Immature natural killer cell (primary cell): ENCODE measurements around the gene C3orf49. TPM values are rescaled to one million over a fixed set of nuclear protein-coding genes. Genes with fewer than 3 reads are reported as not detected.

Source experiments
- DNase-seq, 3 donors: peaks; one replicate each; pipeline ENCODE4 v3.0.0; 2022; ENCODE audit warnings: mixed read lengths in 1 of 3
- H3K27ac Mint-ChIP-seq, 6 donors: one replicate each; pipeline ENCODE4 v1.8.0; 2020; ENCODE audit warnings: mixed read lengths in 6 of 6, mild to moderate bottlenecking in 5 of 6, inconsistent platforms in 4 of 6, moderate library complexity in 3 of 6
- H3K27me3 Mint-ChIP-seq, 3 donors: one replicate each; pipeline ENCODE4 v1.8.0; 2020 to 2021; ENCODE audit warnings: low read depth in 3 of 3, mild to moderate bottlenecking in 3 of 3, mixed read lengths in 3 of 3, moderate library complexity in 3 of 3, inconsistent platforms in 1 of 3
- H3K36me3 Mint-ChIP-seq, 3 donors: one replicate each; pipeline ENCODE4 v1.8.0; 2020; ENCODE audit warnings: mixed read lengths in 3 of 3, inconsistent platforms in 2 of 3, mild to moderate bottlenecking in 2 of 3
- H3K4me1 Mint-ChIP-seq, 2 donors: one replicate each; pipeline ENCODE4 v1.8.0; 2020; ENCODE audit warnings: inconsistent platforms in 2 of 2, mild to moderate bottlenecking in 2 of 2, mixed read lengths in 2 of 2, moderate library complexity in 1 of 2
- H3K4me3 Mint-ChIP-seq, 5 donors: one replicate each; pipeline ENCODE4 v1.8.0; 2020; ENCODE audit warnings: mild to moderate bottlenecking in 5 of 5, mixed read lengths in 5 of 5, inconsistent platforms in 3 of 5, moderate library complexity in 3 of 5
- H3K9me3 Mint-ChIP-seq, 6 donors: one replicate each; pipeline ENCODE4 v1.8.0; 2020; ENCODE audit warnings: mild to moderate bottlenecking in 6 of 6, mixed read lengths in 6 of 6, inconsistent platforms in 4 of 6, moderate library complexity in 3 of 6
- polyA plus RNA-seq, 3 donors: library from polyadenylated mRNA; unstranded; fragments of 300-500 nt; fragmentation: Illumina TruSeq; gene quantifications; one replicate each; pipeline ENCODE4 v1.2.3, GENCODE V29; 2021

The C3orf49 gene
- polyA plus RNA-seq, 3 donors from 2014 or later, result not detected

GRCh38 chr3:63861306-63861705 lies 42.2 kb downstream of the C3orf49 start:
- Mint-ChIP-seq H3K27ac (peak overlapping the region in 4 of 6 donors; percentile 3 to 85 (median 10)), H3K27me3 (peaks cover 5 to 18% (median 16%) of the 10 kb centered on the region in 3 donors), H3K9me3 (no peaks in the 10 kb centered on the region), H3K36me3 (no peaks in the 10 kb centered on the region), H3K4me1 (peaks cover 36 to 72% of the 10 kb centered on the region in 2 donors), H3K4me3 (no peak overlapping the region)
- no peak for DNase-seq

GRCh38 chr3:63862804-63863149 lies 43.7 kb downstream of the C3orf49 start:
- Mint-ChIP-seq H3K4me1 (peaks cover 37 to 66% of the 10 kb centered on the region in 2 donors), H3K27me3 (peaks cover 5 to 18% (median 16%) of the 10 kb centered on the region in 3 donors), H3K27ac (peak overlapping the region; percentile 76 to 94 (median 80)), H3K4me3 (peak overlapping the region; percentile 86 to 92 (median 87)), H3K36me3 (peaks cover 0 to 2% (median 0%) of the 10 kb centered on the region in 3 donors), H3K9me3 (no peaks in the 10 kb centered on the region)
- DNase-seq, result no peak

- Mint-ChIP-seq H3K4me3 (peak within 1 kb of the TSS; percentile 91 to 95 (median 93)), H3K4me1 (peaks cover 37 to 72% of the 10 kb centered on the region in 2 donors), H3K36me3 (peaks cover 0 to 2% (median 0%) of the 10 kb centered on the region in 3 donors), H3K27ac (peak within 1 kb of the TSS; percentile 84 to 95 (median 93)), H3K9me3 (no peaks in the 10 kb centered on the region), H3K27me3 (peaks cover 5 to 18% (median 16%) of the 10 kb centered on the region in 3 donors)
- peak; percentile 77 to 79 (median 79) for DNase-seq
Measured at GRCh38 chr3:63863150-63864007, 44.3 kb downstream of the C3orf49 start, which contains the start of the genes ATXN7 and THOC7. Gene ATXN7, plus strand, starts transcription at chr3:63863867. Its CDS starts 48,732 bp downstream, at chr3:63912599. Gene THOC7, minus strand, starts transcription at chr3:63863805. Its CDS starts 15 bp downstream, at chr3:63863790.

GRCh38 chr3:63864008-63864964 lies 45.2 kb downstream of the C3orf49 start:
- H3K36me3 Mint-ChIP-seq, result peaks cover 0 to 2% (median 0%) of the 10 kb centered on the region in 3 donors
- no peaks in the 10 kb centered on the region for H3K9me3 Mint-ChIP-seq
- peak overlapping the region; percentile 84 to 95 (median 91) for H3K27ac Mint-ChIP-seq
- peak; percentile 47 to 51 (median 48) for DNase-seq
- peak overlapping the region; percentile 91 to 95 (median 93) for H3K4me3 Mint-ChIP-seq
- peaks cover 37 to 78% of the 10 kb centered on the region in 2 donors for H3K4me1 Mint-ChIP-seq
- peaks cover 5 to 18% (median 16%) of the 10 kb centered on the region in 3 donors for H3K27me3 Mint-ChIP-seq

- H3K27ac Mint-ChIP-seq, result peak overlapping the region; percentile 84 to 95 (median 91)
- peaks cover 5 to 18% (median 16%) of the 10 kb centered on the region in 3 donors for H3K27me3 Mint-ChIP-seq
- peaks cover 37 to 81% of the 10 kb centered on the region in 2 donors for H3K4me1 Mint-ChIP-seq
- H3K9me3 Mint-ChIP-seq, result no peaks in the 10 kb centered on the region
- H3K36me3 Mint-ChIP-seq, result peaks cover 0 to 2% (median 0%) of the 10 kb centered on the region in 3 donors
- peak overlapping the region; percentile 91 to 95 (median 93) for H3K4me3 Mint-ChIP-seq
- no peak for DNase-seq
Measured at GRCh38 chr3:63864965-63865327, 45.8 kb downstream of the C3orf49 start.

GRCh38 chr3:63867225-63867624 lies 48.1 kb downstream of the C3orf49 start:
- no peak overlapping the region for H3K4me3 Mint-ChIP-seq
- peaks cover 3 to 18% (median 16%) of the 10 kb centered on the region in 3 donors for H3K27me3 Mint-ChIP-seq
- peak overlapping the region in 4 of 6 donors; percentile 20 to 71 (median 52) for H3K27ac Mint-ChIP-seq
- H3K4me1 Mint-ChIP-seq, result peaks cover 34 to 83% of the 10 kb centered on the region in 2 donors
- no peak for DNase-seq
- peaks cover 0 to 2% (median 0%) of the 10 kb centered on the region in 3 donors for H3K36me3 Mint-ChIP-seq
- no peaks in the 10 kb centered on the region for H3K9me3 Mint-ChIP-seq

- peaks cover 38 to 94% of the 10 kb centered on the region in 2 donors for H3K4me1 Mint-ChIP-seq
Measured at GRCh38 chr3:63869940-63870614, 51.0 kb downstream of the C3orf49 start.

GRCh38 chr3:63870615-63871005 lies 51.5 kb downstream of the C3orf49 start:
- Mint-ChIP-seq H3K9me3 (no peaks in the 10 kb centered on the region), H3K36me3 (peaks cover 0 to 6% (median 0%) of the 10 kb centered on the region in 3 donors), H3K27me3 (no peaks in the 10 kb centered on the region), H3K4me3 (no peak overlapping the region), H3K27ac (no peak overlapping the region), H3K4me1 (peaks cover 40 to 94% of the 10 kb centered on the region in 2 donors)
- no peak for DNase-seq

More at GRCh38 chr3:63869940-63870614, 51.0 kb downstream of the C3orf49 start:
- no peak overlapping the region for H3K4me3 Mint-ChIP-seq
- H3K27ac Mint-ChIP-seq, result no peak overlapping the region
- H3K9me3 Mint-ChIP-seq, result no peaks in the 10 kb centered on the region
- peaks cover 0 to 4% (median under 1%) of the 10 kb centered on the region in 3 donors for H3K27me3 Mint-ChIP-seq
- H3K36me3 Mint-ChIP-seq, result peaks cover 0 to 2% (median 0%) of the 10 kb centered on the region in 3 donors
- DNase-seq, result no peak

- Mint-ChIP-seq H3K9me3 (no peaks in the 10 kb centered on the region), H3K4me1 (peaks cover 48 to 93% of the 10 kb centered on the region in 2 donors)
Measured at GRCh38 chr3:63872135-63872924, 53.2 kb downstream of the C3orf49 start.

GRCh38 chr3:63874769-63875168 lies 55.7 kb downstream of the C3orf49 start:
- DNase-seq, result no peak
- Mint-ChIP-seq H3K4me3 (peak overlapping the region in 2 of 5 donors; percentile 32 to 44), H3K4me1 (peaks cover 61 to 91% of the 10 kb centered on the region in 2 donors), H3K36me3 (peaks cover 0 to 4% (median 0%) of the 10 kb centered on the region in 3 donors), H3K27ac (peak overlapping the region; percentile 42 to 66 (median 54)), H3K9me3 (no peaks in the 10 kb centered on the region), H3K27me3 (peaks cover 0 to 2% (median 0%) of the 10 kb centered on the region in 3 donors)

More at GRCh38 chr3:63872135-63872924, 53.2 kb downstream of the C3orf49 start:
- DNase-seq, result no peak
- H3K27me3 Mint-ChIP-seq, result no peaks in the 10 kb centered on the region
- H3K27ac Mint-ChIP-seq, result peak overlapping the region in 1 of 6 donors; percentile 38
- no peak overlapping the region for H3K4me3 Mint-ChIP-seq
- H3K36me3 Mint-ChIP-seq, result peaks cover 0 to 4% (median 0%) of the 10 kb centered on the region in 3 donors

DNA sequence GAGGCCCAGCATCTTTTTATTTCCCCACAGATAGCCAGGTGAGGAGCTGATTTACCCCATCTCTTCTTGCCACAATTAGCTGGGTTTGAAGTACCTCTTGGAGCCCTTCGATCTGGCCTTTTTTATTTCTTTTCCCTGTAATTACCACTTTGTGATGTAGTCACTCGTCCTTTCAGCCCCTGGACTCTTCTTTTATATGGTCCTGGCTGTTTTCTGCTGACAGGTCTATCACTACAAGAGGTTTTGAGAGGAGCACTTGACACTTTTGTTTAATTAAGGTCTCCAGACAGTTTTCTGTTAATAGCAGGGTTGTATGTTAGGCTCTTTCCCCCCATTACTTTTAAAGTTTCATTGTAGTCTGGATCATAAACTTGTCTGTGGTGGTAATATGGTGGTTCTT lies 56.4 kb downstream of the C3orf49 start:
- Mint-ChIP-seq H3K36me3 (peaks cover 0 to 4% (median 0%) of the 10 kb centered on the region in 3 donors), H3K27ac (peak overlapping the region in 5 of 6 donors; percentile 2 to 73 (median 46)), H3K4me1 (peaks cover 65 to 90% of the 10 kb centered on the region in 2 donors), H3K27me3 (peaks cover 0 to 2% (median 0%) of the 10 kb centered on the region in 3 donors), H3K4me3 (peak overlapping the region in 2 of 5 donors; percentile 2 to 27), H3K9me3 (no peaks in the 10 kb centered on the region)
- DNase-seq, result no peak

GRCh38 chr3:63876260-63876659 lies 57.2 kb downstream of the C3orf49 start:
- no peak for DNase-seq
- H3K27me3 Mint-ChIP-seq, result peaks cover 0 to 2% (median 0%) of the 10 kb centered on the region in 3 donors
- H3K36me3 Mint-ChIP-seq, result peaks cover 0 to 4% (median 0%) of the 10 kb centered on the region in 3 donors
- peak overlapping the region in 1 of 6 donors; percentile 17 for H3K27ac Mint-ChIP-seq
- H3K4me1 Mint-ChIP-seq, result peaks cover 67 to 91% of the 10 kb centered on the region in 2 donors
- H3K4me3 Mint-ChIP-seq, result no peak overlapping the region
- H3K9me3 Mint-ChIP-seq, result no peaks in the 10 kb centered on the region
